ENCODE results near the gene PPP3CA. TPM values are rescaled to one million over a fixed set of nuclear protein-coding genes. Genes with fewer than 3 reads are reported as not detected.

Gene PPP3CA
- total and polyA plus RNA-seq, 2 experiments from 2014 or later = 27.0 to 45.2 TPM

DNA sequence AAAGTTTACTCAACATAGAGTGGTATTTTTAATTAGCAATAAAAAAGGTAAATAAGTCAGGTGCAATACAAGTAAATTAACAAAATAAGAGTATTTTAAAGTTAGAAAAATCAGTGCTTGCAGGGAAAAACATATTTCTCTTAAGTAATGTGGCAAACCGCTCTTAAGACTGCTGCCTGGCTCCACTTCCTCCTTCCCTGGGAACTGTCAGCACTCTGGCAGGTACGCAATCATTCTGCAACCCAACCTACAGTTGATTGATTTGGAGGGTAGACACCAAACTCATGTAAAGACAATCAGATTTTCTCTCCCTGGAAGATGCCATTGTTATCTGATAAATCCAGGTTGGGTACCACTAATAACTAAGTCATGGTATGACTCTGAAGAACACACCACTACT is 63.9 kb downstream of the PPP3CA start:
- DNase-seq (ENCODE audit: low spot score) (no peak), ATAC-seq (no peak)
- Mint-ChIP-seq H3K27me3 (ENCODE audit: insufficient read depth, low read depth, poor library complexity) (no peaks in the 10 kb centered on the region), H3K4me3 (no peak overlapping the region), H3K4me1 (peaks cover 88% of the 10 kb centered on the region), H3K36me3 (ENCODE audit: low read depth) (no peaks in the 10 kb centered on the region), H3K27ac (peak overlapping the region; percentile 85), H3K9me3 (no peaks in the 10 kb centered on the region)
- Histone ChIP-seq H3K36me3 (ENCODE audit: insufficient read depth) (no peaks in the 10 kb centered on the region), H3K9me2 (ENCODE audit: insufficient read depth) (no peaks in the 10 kb centered on the region), H4K20me1 (replicated peaks; ENCODE audit: insufficient read depth) (no peaks in the 10 kb centered on the region), H3K27me3 (ENCODE audit: insufficient read depth) (no peaks in the 10 kb centered on the region), H3K4me1 (ENCODE audit: insufficient read depth) (peaks cover 86% of the 10 kb centered on the region), H3F3A (replicated peaks; ENCODE audit: low read depth) (no peaks in the 10 kb centered on the region), H3K4me3 (no peak overlapping the region), H2AFZ (no peak overlapping the region), H3K79me2 (replicated peaks; ENCODE audit: insufficient read depth) (peaks cover 12% of the 10 kb centered on the region), H3K4me2 (peak overlapping the region; percentile 12; the same call in 1 of the 2 replicates), H3K27ac (ENCODE audit: low read depth) (no peak overlapping the region)
- TF ChIP-seq, protein P1, sequence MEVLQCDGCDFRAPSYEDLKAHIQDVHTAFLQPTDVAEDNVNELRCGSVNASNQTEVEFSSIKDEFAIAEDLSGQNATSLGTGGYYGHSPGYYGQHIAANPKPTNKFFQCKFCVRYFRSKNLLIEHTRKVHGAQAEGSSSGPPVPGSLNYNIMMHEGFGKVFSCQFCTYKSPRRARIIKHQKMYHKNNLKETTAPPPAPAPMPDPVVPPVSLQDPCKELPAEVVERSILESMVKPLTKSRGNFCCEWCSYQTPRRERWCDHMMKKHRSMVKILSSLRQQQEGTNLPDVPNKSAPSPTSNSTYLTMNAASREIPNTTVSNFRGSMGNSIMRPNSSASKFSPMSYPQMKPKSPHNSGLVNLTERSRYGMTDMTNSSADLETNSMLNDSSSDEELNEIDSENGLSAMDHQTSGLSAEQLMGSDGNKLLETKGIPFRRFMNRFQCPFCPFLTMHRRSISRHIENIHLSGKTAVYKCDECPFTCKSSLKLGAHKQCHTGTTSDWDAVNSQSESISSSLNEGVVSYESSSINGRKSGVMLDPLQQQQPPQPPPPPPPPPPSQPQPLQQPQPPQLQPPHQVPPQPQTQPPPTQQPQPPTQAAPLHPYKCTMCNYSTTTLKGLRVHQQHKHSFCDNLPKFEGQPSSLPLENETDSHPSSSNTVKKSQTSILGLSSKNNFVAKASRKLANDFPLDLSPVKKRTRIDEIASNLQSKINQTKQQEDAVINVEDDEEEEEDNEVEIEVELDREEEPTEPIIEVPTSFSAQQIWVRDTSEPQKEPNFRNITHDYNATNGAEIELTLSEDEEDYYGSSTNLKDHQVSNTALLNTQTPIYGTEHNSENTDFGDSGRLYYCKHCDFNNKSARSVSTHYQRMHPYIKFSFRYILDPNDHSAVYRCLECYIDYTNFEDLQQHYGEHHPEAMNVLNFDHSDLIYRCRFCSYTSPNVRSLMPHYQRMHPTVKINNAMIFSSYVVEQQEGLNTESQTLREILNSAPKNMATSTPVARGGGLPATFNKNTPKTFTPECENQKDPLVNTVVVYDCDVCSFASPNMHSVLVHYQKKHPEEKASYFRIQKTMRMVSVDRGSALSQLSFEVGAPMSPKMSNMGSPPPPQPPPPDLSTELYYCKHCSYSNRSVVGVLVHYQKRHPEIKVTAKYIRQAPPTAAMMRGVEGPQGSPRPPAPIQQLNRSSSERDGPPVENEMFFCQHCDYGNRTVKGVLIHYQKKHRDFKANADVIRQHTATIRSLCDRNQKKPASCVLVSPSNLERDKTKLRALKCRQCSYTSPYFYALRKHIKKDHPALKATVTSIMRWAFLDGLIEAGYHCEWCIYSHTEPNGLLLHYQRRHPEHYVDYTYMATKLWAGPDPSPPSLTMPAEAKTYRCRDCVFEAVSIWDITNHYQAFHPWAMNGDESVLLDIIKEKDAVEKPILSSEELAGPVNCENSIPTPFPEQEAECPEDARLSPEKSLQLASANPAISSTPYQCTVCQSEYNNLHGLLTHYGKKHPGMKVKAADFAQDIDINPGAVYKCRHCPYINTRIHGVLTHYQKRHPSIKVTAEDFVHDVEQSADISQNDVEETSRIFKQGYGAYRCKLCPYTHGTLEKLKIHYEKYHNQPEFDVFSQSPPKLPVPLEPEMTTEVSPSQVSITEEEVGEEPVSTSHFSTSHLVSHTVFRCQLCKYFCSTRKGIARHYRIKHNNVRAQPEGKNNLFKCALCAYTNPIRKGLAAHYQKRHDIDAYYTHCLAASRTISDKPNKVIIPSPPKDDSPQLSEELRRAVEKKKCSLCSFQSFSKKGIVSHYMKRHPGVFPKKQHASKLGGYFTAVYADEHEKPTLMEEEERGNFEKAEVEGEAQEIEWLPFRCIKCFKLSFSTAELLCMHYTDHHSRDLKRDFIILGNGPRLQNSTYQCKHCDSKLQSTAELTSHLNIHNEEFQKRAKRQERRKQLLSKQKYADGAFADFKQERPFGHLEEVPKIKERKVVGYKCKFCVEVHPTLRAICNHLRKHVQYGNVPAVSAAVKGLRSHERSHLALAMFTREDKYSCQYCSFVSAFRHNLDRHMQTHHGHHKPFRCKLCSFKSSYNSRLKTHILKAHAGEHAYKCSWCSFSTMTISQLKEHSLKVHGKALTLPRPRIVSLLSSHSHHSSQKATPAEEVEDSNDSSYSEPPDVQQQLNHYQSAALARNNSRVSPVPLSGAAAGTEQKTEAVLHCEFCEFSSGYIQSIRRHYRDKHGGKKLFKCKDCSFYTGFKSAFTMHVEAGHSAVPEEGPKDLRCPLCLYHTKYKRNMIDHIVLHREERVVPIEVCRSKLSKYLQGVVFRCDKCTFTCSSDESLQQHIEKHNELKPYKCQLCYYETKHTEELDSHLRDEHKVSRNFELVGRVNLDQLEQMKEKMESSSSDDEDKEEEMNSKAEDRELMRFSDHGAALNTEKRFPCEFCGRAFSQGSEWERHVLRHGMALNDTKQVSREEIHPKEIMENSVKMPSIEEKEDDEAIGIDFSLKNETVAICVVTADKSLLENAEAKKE (CRISPR knock-in tag; IDR thresholded peaks at IDR 0.05) = no peak
- TF ChIP-seq, protein P2, sequence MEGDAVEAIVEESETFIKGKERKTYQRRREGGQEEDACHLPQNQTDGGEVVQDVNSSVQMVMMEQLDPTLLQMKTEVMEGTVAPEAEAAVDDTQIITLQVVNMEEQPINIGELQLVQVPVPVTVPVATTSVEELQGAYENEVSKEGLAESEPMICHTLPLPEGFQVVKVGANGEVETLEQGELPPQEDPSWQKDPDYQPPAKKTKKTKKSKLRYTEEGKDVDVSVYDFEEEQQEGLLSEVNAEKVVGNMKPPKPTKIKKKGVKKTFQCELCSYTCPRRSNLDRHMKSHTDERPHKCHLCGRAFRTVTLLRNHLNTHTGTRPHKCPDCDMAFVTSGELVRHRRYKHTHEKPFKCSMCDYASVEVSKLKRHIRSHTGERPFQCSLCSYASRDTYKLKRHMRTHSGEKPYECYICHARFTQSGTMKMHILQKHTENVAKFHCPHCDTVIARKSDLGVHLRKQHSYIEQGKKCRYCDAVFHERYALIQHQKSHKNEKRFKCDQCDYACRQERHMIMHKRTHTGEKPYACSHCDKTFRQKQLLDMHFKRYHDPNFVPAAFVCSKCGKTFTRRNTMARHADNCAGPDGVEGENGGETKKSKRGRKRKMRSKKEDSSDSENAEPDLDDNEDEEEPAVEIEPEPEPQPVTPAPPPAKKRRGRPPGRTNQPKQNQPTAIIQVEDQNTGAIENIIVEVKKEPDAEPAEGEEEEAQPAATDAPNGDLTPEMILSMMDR (conservative IDR thresholded peaks at IDR 0.05; ENCODE audit: low read depth in 2 of 2) = no peak
- TF ChIP-seq EZH2phosphoT487 (IDR thresholded peaks at IDR 0.05; ENCODE audit: unreplicated experiment) = no peak
- no peak for TF ChIP-seq POLR2AphosphoS5 (IDR thresholded peaks at IDR 0.05; ENCODE audit: low read depth)
- no peak for TF ChIP-seq STAT1 (IDR thresholded peaks at IDR 0.05; ENCODE audit: unreplicated experiment)
- TF ChIP-seq ZNF114 (CRISPR knock-in tag; IDR thresholded peaks at IDR 0.05) = no peak
- no peak for TF ChIP-seq CREB1 (CRISPR knock-in tag; IDR thresholded peaks at IDR 0.05; ENCODE audit: low read depth)
- TF ChIP-seq JUNB (IDR thresholded peaks at IDR 0.05; ENCODE audit: unreplicated experiment) = no peak
- no peak for TF ChIP-seq NANOG (IDR thresholded peaks at IDR 0.05; ENCODE audit: borderline replicate concordance)
- TF ChIP-seq ZNF331 (CRISPR knock-in tag; IDR thresholded peaks at IDR 0.05; ENCODE audit: low read depth) = no peak
